HepG2 (cell line): Measurements from ENCODE around the gene ZBP1. TPM values are rescaled to one million over a fixed set of nuclear protein-coding genes. Genes with fewer than 3 reads are reported as not detected.

ENCODE experiments used
- GABPA ChIP-seq, 2 experiments: IDR thresholded peaks; 2 replicates each; pipeline ENCODE4 v1.6.1; 2011 to 2016; ENCODE audit warnings: low read depth in 2 of 2, low read length in 1 of 2, missing biosample characterization in 1 of 2, missing genetic modification characterization in 1 of 2
- GLI4 ChIP-seq: sonication (generic); formaldehyde crosslinking; IDR thresholded peaks from 2 replicates; pipeline ENCODE4 v1.5.1; 2020; ENCODE audit warnings: missing genetic modification reagents, mild to moderate bottlenecking, moderate library complexity, borderline replicate concordance
- KDM1A ChIP-seq: IDR thresholded peaks from 2 replicates; pipeline ENCODE4 v1.6.1; 2016; ENCODE audit warnings: missing compliant biosample characterization
- KMT2B ChIP-seq: IDR thresholded peaks from 2 replicates; pipeline ENCODE4 v1.6.1; 2016; ENCODE audit warnings: missing genetic modification reagents, missing compliant biosample characterization
- NFIC ChIP-seq: IDR thresholded peaks from 2 replicates; pipeline ENCODE4 v1.6.1; 2012; ENCODE audit warnings: mild to moderate bottlenecking, low read length, inconsistent platforms
- PPARG ChIP-seq: conservative IDR thresholded peaks from 2 replicates; pipeline ENCODE4 v1.6.1; 2016; ENCODE audit warnings: missing biosample characterization, missing genetic modification reagents
- SIX4 ChIP-seq: sonication (generic); formaldehyde crosslinking; IDR thresholded peaks from 2 replicates; pipeline ENCODE4 v1.4.0; 2020; ENCODE audit warnings: missing genetic modification reagents
- SMAD9 ChIP-seq: sonication (generic); formaldehyde crosslinking; IDR thresholded peaks from 2 replicates; pipeline ENCODE4 v1.5.1; 2020; ENCODE audit warnings: mild to moderate bottlenecking, missing genetic modification reagents
- TAF1 ChIP-seq: sonication (generic); formaldehyde crosslinking; IDR thresholded peaks from 2 replicates; pipeline ENCODE4 v1.4.0; 2020; ENCODE audit warnings: missing genetic modification reagents
- TMF1 ChIP-seq: sonication (generic); formaldehyde crosslinking; IDR thresholded peaks from 2 replicates; pipeline ENCODE4 v1.8.1; 2022; ENCODE audit warnings: low read depth, missing genetic modification reagents
- TSC22D2 ChIP-seq: sonication (generic); formaldehyde crosslinking; IDR thresholded peaks from 2 replicates; pipeline ENCODE4 v1.5.1; 2020; ENCODE audit warnings: missing genetic modification reagents, mild to moderate bottlenecking, borderline replicate concordance
- ZBTB20 ChIP-seq: sonication (generic); formaldehyde crosslinking; IDR thresholded peaks from 2 replicates; pipeline ENCODE4 v1.8.1; 2023; ENCODE audit warnings: missing genetic modification reagents, low read depth, mild to moderate bottlenecking, borderline replicate concordance
- ZKSCAN1 ChIP-seq: fragments of 150-350 bp; IDR thresholded peaks from 2 replicates; pipeline ENCODE4 v1.6.1; 2014; ENCODE audit warnings: low read length
- ZNF138 ChIP-seq: sonication (generic); formaldehyde crosslinking; IDR thresholded peaks from 2 replicates; pipeline ENCODE4 v1.5.0; 2020; ENCODE audit warnings: mild to moderate bottlenecking, low read depth, missing genetic modification reagents
- ZNF230 ChIP-seq: sonication (generic); formaldehyde crosslinking; IDR thresholded peaks from 2 replicates; pipeline ENCODE4 v1.4.0; 2020; ENCODE audit warnings: mild to moderate bottlenecking, missing genetic modification reagents
- ZNF30 ChIP-seq: sonication (generic); formaldehyde crosslinking; IDR thresholded peaks from 2 replicates; pipeline ENCODE4 v1.5.0; 2020; ENCODE audit warnings: mild to moderate bottlenecking, missing genetic modification reagents
- ZNF33A ChIP-seq: sonication (generic); formaldehyde crosslinking; IDR thresholded peaks from 2 replicates; pipeline ENCODE4 v1.5.1; 2020; ENCODE audit warnings: missing genetic modification reagents, mild to moderate bottlenecking, moderate library complexity, borderline replicate concordance
- ZNF431 ChIP-seq: sonication (generic); formaldehyde crosslinking; IDR thresholded peaks from 2 replicates; pipeline ENCODE4 v1.9.0; 2022; ENCODE audit warnings: missing genetic modification reagents, low read depth, mild to moderate bottlenecking, borderline replicate concordance
- ZNF878 ChIP-seq: sonication (generic); formaldehyde crosslinking; IDR thresholded peaks from 2 replicates; pipeline ENCODE4 v1.8.1; 2023; ENCODE audit warnings: mild to moderate bottlenecking, missing genetic modification reagents, moderate library complexity
- polyA plus RNA-seq, 8 experiments: library from polyadenylated mRNA; depleted of rRNA in 3 of 8; stranded (reverse) in 7 of 8; unstranded in 1 of 8; fragments of >200 nt; fragmentation: Illumina TruSeq in 4 of 8; extraction: Trizol in 4 of 8; gene quantifications; 2 replicates each; pipeline versions ENCODE4 v1.2.1 to v1.2.3, GENCODE V29; 2011 to 2016; ENCODE audit warnings: low read depth in 4 of 8, missing spikeins in 1 of 8, mixed read lengths in 1 of 8; ENCODE audit not compliant: insufficient read depth in 1 of 8
- total RNA-seq, 5 experiments: library from RNA; depleted of rRNA; stranded (reverse); fragments of >200 nt; fragmentation: Illumina TruSeq; extraction: Trizol; gene quantifications; 2 replicates each; pipeline ENCODE4 v1.2.3, GENCODE V29; 2016; ENCODE audit warnings: low read depth in 1 of 5
- TF ChIP-seq, protein P1 (sequence below), 2 experiments: sonication (generic) in 1 of 2; formaldehyde crosslinking in 1 of 2; IDR thresholded peaks; 2 replicates each; pipeline versions ENCODE4 v1.4.0 to v1.6.1; 2018 to 2020; ENCODE audit warnings: missing genetic modification reagents in 2 of 2, borderline replicate concordance in 1 of 2, low read depth in 1 of 2, mild to moderate bottlenecking in 1 of 2, missing biosample characterization in 1 of 2
- TF ChIP-seq, protein P2 (sequence below): sonication (generic); formaldehyde crosslinking; IDR thresholded peaks from 2 replicates; pipeline ENCODE4 v1.8.1; 2023; ENCODE audit warnings: mild to moderate bottlenecking, inconsistent platforms, moderate library complexity, missing genetic modification reagents, borderline replicate concordance
- TF ChIP-seq, protein P3 (sequence below): sonication (generic); formaldehyde crosslinking; IDR thresholded peaks from 2 replicates; pipeline ENCODE4 v1.5.0; 2020; ENCODE audit warnings: missing genetic modification reagents, mild to moderate bottlenecking, borderline replicate concordance
- TF ChIP-seq, protein P4 (sequence below): sonication (generic); formaldehyde crosslinking; IDR thresholded peaks from 2 replicates; pipeline ENCODE4 v1.4.0; 2020; ENCODE audit warnings: mild to moderate bottlenecking, missing genetic modification reagents

The ZBP1 gene
- total and polyA plus RNA-seq, 2 of the 13 experiments (the other 11 are each of a cell fraction or from before 2014, with no cell fraction given) = not detected

DNA sequence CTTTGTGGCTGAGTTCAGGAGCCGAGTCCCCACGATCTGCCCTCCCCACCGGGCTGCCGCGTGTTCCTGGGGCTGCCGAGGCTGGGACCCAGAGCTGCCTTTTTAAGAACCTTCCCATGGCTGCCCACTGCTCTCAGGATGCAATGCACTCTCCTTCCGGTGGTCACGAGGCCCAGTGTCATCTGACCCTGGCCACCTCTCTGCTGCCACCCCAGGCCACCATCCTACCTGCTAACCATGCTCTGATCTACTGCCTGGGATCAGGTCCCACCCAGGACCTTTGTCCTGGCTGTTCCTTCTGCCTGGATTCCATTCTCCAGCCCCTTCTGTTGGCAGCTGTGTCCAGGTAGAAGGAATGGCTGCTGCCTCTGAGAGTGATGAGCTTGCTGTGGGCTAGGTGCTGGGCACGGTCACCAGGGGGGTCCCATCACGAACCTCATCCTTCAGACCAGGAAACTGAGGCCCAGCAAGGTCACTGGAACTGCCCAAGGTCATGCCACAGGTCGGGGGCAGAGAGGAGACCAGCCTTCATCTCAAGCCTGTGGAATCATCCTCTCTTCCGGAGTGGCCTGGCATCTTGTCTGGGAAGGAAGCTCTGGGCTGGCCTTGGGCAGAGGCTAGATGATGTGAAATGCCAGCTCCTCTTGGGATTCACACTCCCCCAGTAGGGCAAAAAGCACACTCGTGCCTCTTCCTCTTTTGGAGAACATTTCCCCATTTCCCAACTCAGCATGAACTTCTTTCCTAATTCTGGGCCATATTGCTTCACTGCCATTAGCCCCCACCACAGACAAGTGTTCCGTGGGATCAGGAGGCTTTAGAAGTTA is 38.8 kb downstream of the ZBP1 start (continued):
- TF ChIP-seq, protein P1, sequence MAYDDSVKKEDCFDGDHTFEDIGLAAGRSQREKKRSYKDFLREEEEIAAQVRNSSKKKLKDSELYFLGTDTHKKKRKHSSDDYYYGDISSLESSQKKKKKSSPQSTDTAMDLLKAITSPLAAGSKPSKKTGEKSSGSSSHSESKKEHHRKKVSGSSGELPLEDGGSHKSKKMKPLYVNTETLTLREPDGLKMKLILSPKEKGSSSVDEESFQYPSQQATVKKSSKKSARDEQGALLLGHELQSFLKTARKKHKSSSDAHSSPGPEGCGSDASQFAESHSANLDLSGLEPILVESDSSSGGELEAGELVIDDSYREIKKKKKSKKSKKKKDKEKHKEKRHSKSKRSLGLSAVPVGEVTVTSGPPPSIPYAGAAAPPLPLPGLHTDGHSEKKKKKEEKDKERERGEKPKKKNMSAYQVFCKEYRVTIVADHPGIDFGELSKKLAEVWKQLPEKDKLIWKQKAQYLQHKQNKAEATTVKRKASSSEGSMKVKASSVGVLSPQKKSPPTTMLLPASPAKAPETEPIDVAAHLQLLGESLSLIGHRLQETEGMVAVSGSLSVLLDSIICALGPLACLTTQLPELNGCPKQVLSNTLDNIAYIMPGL (CRISPR knock-in tag; IDR thresholded peaks at IDR 0.05; ENCODE audit: borderline replicate concordance in 1 of 2, low read depth in 1 of 2) = peak in 1 of 2 experiments; percentile 61; a peak in 1 of 4 replicates
- TF ChIP-seq, protein P2, sequence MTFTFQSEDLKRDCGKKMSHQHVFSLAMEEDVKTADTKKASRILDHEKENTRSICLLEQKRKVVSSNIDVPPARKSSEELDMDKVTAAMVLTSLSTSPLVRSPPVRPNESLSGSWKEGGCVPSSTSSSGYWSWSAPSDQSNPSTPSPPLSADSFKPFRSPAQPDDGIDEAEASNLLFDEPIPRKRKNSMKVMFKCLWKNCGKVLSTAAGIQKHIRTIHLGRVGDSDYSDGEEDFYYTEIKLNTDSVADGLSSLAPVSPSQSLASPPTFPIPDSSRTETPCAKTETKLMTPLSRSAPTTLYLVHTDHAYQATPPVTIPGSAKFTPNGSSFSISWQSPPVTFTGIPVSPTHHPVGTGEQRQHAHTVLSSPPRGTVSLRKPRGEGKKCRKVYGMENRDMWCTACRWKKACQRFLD = 0 out of 2 replicates have a peak, but pooled peaks have one; percentile 32
- TF ChIP-seq GABPA (IDR thresholded peaks at IDR 0.05; ENCODE audit: low read depth, low read length) = no peak
- peak; percentile 79 for TF ChIP-seq GABPA (CRISPR knock-in tag; IDR thresholded peaks at IDR 0.05; ENCODE audit: low read depth)
- TF ChIP-seq, protein P3, sequence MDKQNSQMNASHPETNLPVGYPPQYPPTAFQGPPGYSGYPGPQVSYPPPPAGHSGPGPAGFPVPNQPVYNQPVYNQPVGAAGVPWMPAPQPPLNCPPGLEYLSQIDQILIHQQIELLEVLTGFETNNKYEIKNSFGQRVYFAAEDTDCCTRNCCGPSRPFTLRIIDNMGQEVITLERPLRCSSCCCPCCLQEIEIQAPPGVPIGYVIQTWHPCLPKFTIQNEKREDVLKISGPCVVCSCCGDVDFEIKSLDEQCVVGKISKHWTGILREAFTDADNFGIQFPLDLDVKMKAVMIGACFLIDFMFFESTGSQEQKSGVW = no peak
- no peak for TF ChIP-seq TAF1
- no peak for TF ChIP-seq ZKSCAN1
- TF ChIP-seq TMF1 = no peak
- no peak for TF ChIP-seq KMT2B (CRISPR knock-in tag)
- TF ChIP-seq SMAD9 (CRISPR knock-in tag) = no peak
- no peak for TF ChIP-seq ZNF138
- no peak for TF ChIP-seq PPARG
- TF ChIP-seq ZNF431 = 0 out of 2 replicates have a peak, but pooled peaks have one; percentile 34
- no peak for TF ChIP-seq GLI4 (CRISPR knock-in tag)
- no peak for TF ChIP-seq ZNF30 (CRISPR knock-in tag)
- peak; percentile 58; the same call in 1 of the 2 replicates for TF ChIP-seq SIX4 (CRISPR knock-in tag)
- TF ChIP-seq ZNF230 = no peak
- TF ChIP-seq, protein P4, sequence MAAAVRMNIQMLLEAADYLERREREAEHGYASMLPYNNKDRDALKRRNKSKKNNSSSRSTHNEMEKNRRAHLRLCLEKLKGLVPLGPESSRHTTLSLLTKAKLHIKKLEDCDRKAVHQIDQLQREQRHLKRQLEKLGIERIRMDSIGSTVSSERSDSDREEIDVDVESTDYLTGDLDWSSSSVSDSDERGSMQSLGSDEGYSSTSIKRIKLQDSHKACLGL = no peak
- no peak for TF ChIP-seq ZNF33A (CRISPR knock-in tag)
- TF ChIP-seq ZBTB20 (CRISPR knock-in tag) = peak; percentile 59; the same call in 1 of the 2 replicates
- no peak for TF ChIP-seq KDM1A (CRISPR knock-in tag)
- no peak for TF ChIP-seq ZNF878 (CRISPR knock-in tag)
- no peak for TF ChIP-seq TSC22D2 (CRISPR knock-in tag)
- no peak for TF ChIP-seq NFIC
